Nephron progenitor cell (in vitro differentiated cells): ENCODE measurements around the gene FAM118A.

Experiments used
- DNase-seq: peaks from one replicate; pipeline ENCODE4 v3.0.0; 2021
- H3K27ac Mint-ChIP-seq: 2 replicates; pipeline ENCODE4 v1.8.0; 2021; ENCODE audit warnings: mild to moderate bottlenecking, moderate library complexity, mixed read lengths
- H3K27me3 Mint-ChIP-seq: 2 replicates; pipeline ENCODE4 v1.8.0; 2021; ENCODE audit warnings: mild to moderate bottlenecking, low read depth, mixed read lengths; ENCODE audit not compliant: poor library complexity
- H3K36me3 Mint-ChIP-seq: 2 replicates; pipeline ENCODE4 v1.8.0; 2021; ENCODE audit warnings: low read depth, mixed read lengths
- H3K4me1 Mint-ChIP-seq: 2 replicates; pipeline ENCODE4 v1.8.0; 2021; ENCODE audit warnings: mixed read lengths
- H3K4me3 Mint-ChIP-seq: 2 replicates; pipeline ENCODE4 v1.8.0; 2021; ENCODE audit warnings: mild to moderate bottlenecking, moderate library complexity, mixed read lengths
- H3K9me3 Mint-ChIP-seq: 2 replicates; pipeline ENCODE4 v1.8.0; 2021; ENCODE audit warnings: mild to moderate bottlenecking, moderate library complexity, mixed read lengths
- TF ChIP-seq, protein P1 (sequence below): fragments of 200-600 bp; sonication (generic); IDR thresholded peaks from 2 replicates; pipeline ENCODE4 v1.5.0; 2021; ENCODE audit warnings: antibody characterized with exemption

Gene FAM118A

DNA sequence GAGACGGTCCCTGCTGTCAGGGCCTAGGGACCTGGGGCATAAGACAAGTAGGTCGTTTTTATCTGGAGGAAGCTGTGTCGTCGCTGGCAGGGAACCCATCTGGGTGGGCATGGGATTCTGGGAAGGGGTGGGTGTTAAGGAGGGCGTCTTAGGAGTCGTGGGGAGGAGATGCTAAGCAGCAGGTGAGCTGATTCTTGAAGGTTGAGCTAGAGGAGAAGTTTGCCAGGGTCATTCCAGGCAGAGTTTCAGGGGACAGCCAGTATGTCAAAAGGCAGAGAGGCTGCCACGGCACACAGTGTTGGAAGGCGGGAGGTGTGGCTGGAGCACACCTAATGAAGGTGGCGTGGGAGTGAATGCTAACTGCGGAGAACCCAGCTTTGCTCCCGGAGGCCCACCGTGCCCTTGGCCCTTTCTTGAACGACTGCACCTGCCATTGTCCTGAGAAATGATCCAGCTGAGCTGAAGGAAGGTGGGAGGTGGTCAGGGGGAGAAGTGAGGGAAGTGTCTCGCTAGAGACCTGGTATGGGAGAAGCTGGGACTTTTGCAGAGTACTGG lies 1.3 kb downstream of the FAM118A start:
- Mint-ChIP-seq H3K27me3 (peaks cover 17% of the 10 kb centered on the region), H3K4me3 (peak overlapping the region; percentile 85), H3K4me1 (peaks cover 33% of the 10 kb centered on the region), H3K9me3 (no peaks in the 10 kb centered on the region), H3K36me3 (peaks cover 9% of the 10 kb centered on the region), H3K27ac (no peak overlapping the region)
- no peak for DNase-seq
- TF ChIP-seq, protein P1, sequence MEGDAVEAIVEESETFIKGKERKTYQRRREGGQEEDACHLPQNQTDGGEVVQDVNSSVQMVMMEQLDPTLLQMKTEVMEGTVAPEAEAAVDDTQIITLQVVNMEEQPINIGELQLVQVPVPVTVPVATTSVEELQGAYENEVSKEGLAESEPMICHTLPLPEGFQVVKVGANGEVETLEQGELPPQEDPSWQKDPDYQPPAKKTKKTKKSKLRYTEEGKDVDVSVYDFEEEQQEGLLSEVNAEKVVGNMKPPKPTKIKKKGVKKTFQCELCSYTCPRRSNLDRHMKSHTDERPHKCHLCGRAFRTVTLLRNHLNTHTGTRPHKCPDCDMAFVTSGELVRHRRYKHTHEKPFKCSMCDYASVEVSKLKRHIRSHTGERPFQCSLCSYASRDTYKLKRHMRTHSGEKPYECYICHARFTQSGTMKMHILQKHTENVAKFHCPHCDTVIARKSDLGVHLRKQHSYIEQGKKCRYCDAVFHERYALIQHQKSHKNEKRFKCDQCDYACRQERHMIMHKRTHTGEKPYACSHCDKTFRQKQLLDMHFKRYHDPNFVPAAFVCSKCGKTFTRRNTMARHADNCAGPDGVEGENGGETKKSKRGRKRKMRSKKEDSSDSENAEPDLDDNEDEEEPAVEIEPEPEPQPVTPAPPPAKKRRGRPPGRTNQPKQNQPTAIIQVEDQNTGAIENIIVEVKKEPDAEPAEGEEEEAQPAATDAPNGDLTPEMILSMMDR = no peak

DNA sequence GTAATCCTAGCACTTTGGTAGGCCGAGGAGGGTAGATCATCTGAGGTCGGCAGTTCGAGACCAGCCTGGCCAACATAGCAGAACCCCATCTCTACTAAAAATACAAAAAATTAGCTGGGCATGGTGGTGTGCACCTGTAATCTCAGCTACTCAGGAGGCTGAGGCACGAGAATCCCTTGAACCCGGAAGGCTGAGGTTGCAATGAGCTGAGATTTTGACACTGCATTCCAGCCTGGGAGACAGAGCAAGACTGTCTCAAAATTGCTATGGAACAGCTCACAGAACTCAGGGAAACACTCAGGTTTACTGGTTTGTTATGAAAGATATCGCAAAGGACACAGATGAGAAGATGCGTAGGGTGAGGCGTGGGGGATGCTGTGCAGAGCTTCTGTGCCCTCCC lies 2.7 kb downstream of the FAM118A start:
- no peaks in the 10 kb centered on the region for H3K9me3 Mint-ChIP-seq
- no peak overlapping the region for H3K27ac Mint-ChIP-seq
- H3K27me3 Mint-ChIP-seq = peaks cover 17% of the 10 kb centered on the region
- no peak overlapping the region for H3K4me3 Mint-ChIP-seq
- peaks cover 9% of the 10 kb centered on the region for H3K36me3 Mint-ChIP-seq
- H3K4me1 Mint-ChIP-seq = peaks cover 33% of the 10 kb centered on the region
- TF ChIP-seq, protein P1 = no peak
- DNase-seq = no peak

- H3K4me3 Mint-ChIP-seq = no peak overlapping the region
- H3K27me3 Mint-ChIP-seq = peaks cover 17% of the 10 kb centered on the region
- no peak for DNase-seq
- H3K4me1 Mint-ChIP-seq = peaks cover 38% of the 10 kb centered on the region
- H3K27ac Mint-ChIP-seq = no peak overlapping the region
- no peaks in the 10 kb centered on the region for H3K9me3 Mint-ChIP-seq
- peaks cover 9% of the 10 kb centered on the region for H3K36me3 Mint-ChIP-seq
- TF ChIP-seq, protein P1 = no peak
These were observed 3.1 kb downstream of the FAM118A start for GRCh38 chr22:45312856-45313255.

GRCh38 chr22:45314054-45314721 lies 4.5 kb downstream of the FAM118A start:
- peaks cover 42% of the 10 kb centered on the region for H3K4me1 Mint-ChIP-seq
- peaks cover 9% of the 10 kb centered on the region for H3K36me3 Mint-ChIP-seq
- no peak overlapping the region for H3K4me3 Mint-ChIP-seq
- TF ChIP-seq, protein P1 = no peak
- H3K27ac Mint-ChIP-seq = no peak overlapping the region
- no peaks in the 10 kb centered on the region for H3K9me3 Mint-ChIP-seq
- peaks cover 11% of the 10 kb centered on the region for H3K27me3 Mint-ChIP-seq
- DNase-seq = no peak

GRCh38 chr22:45314786-45315185 lies 5.1 kb downstream of the FAM118A start:
- H3K36me3 Mint-ChIP-seq = peaks cover 9% of the 10 kb centered on the region
- peaks cover 11% of the 10 kb centered on the region for H3K27me3 Mint-ChIP-seq
- H3K27ac Mint-ChIP-seq = no peak overlapping the region
- DNase-seq = no peak
- TF ChIP-seq, protein P1 = no peak
- peaks cover 46% of the 10 kb centered on the region for H3K4me1 Mint-ChIP-seq
- H3K9me3 Mint-ChIP-seq = no peaks in the 10 kb centered on the region
- H3K4me3 Mint-ChIP-seq = no peak overlapping the region
